Uterus (tissue), 4 donors: ENCODE measurements around the gene PLA2G4B. TPM values are rescaled to one million over a fixed set of nuclear protein-coding genes. Genes with fewer than 3 reads are reported as not detected.

Source experiments
- DNase-seq, 2 donors: peaks; one replicate each; pipeline ENCODE4 v3.0.0-alpha.2; 2019 to 2020
- H3K27ac ChIP-seq, 2 donors: fragments of 200-600 bp; sonication (generic); 1 replicate in 1 of 2; 2 replicates in 1 of 2; pipeline ENCODE4 v1.5.1; 2016 to 2018
- H3K27me3 ChIP-seq, 2 donors: fragments of 200-600 bp; sonication (generic); one replicate each; pipeline ENCODE4 v1.5.1; 2018 to 2019; ENCODE audit warnings: control low read depth in 1 of 2
- H3K36me3 ChIP-seq, 2 donors: fragments of 200-600 bp; sonication (generic); one replicate each; pipeline ENCODE4 v1.5.1; 2019; ENCODE audit warnings: control low read depth in 1 of 2
- H3K4me1 ChIP-seq, 2 donors: fragments of 200-600 bp; sonication (generic); one replicate each; pipeline ENCODE4 v1.5.1; 2018 to 2019; ENCODE audit warnings: control low read depth in 1 of 2
- H3K4me3 ChIP-seq, 2 donors: fragments of 200-600 bp; sonication (generic); 1 replicate in 1 of 2; 2 replicates in 1 of 2; pipeline ENCODE4 v1.5.1; 2018 to 2019; ENCODE audit warnings: mild to moderate bottlenecking in 1 of 2
- H3K9me3 ChIP-seq, 2 donors: fragments of 200-600 bp; sonication (generic); one replicate each; pipeline ENCODE4 v1.5.1; 2019; ENCODE audit warnings: control low read depth in 1 of 2
- CTCF ChIP-seq, 4 experiments: fragments of 200-600 bp in 2 of 4; fragments of 450-650 bp in 2 of 4; sonication (generic) in 2 of 4; IDR thresholded peaks; one replicate each; pipeline ENCODE4 v1.5.1; 2016 to 2019; ENCODE audit warnings: antibody characterized with exemption in 4 of 4, mild to moderate bottlenecking in 2 of 4, moderate library complexity in 1 of 4
- POLR2A ChIP-seq, 2 donors: fragments of 450-650 bp; IDR thresholded peaks; one replicate each; pipeline ENCODE4 v1.6.1; 2016; ENCODE audit warnings: antibody characterized with exemption in 2 of 2, mild to moderate bottlenecking in 1 of 2, moderate library complexity in 1 of 2
- intact Hi-C: fragments of 100-400 bp; cut with DNase I; formaldehyde crosslinking; loops from one replicate; pipeline ENCODE4 v1.15.1; 2023; ENCODE audit warnings: low total_unique reads
- total RNA-seq, 4 donors: library from RNA; depleted of rRNA in 3 of 4; stranded (reverse); fragments of >200 nt in 3 of 4; gene quantifications; one replicate each; pipeline versions ENCODE4 v1.1.0 to v1.2.4, GENCODE V29; 2014 to 2023
- donor health status: DM: yes; HTN: yes; CAD: no.

Gene PLA2G4B
- total RNA-seq, 4 donors from 2014 or later = 3.5 to 91.2 (median 7.1) TPM

DNA sequence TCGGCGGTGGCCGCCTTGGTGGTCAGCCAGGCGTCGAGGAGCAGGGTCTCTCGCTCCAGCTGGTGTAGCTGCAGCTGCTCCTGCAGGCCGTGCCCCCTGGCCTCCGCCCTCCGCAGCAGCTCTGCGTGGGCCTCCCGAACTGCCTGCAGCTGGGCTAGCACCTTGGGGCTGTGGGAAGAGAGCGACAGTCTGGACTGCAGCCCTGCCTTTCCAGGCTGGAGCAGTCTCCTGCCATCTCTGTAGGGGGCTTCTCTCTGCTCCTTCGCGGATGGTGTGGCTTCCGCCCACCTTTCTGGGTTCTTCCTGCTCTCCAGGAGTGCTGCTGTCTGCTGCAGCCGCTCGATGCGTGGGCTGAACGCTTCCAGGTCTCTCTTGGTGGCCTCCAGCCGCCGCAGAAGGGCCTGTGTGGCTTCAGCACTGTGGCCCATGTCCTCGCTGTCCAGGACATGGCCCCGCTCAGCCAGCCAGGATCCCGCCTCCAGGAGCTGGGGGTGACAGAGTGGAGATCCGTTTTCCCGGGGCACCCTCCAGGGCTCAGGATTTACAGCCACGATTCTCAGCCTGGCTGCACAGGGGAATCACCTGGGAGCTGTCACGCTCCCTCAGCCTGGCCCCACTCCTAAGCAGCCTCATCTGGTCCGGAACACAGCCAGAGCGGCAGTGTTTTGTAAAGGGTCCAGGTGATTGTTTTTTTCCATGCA, 16.8 kb downstream of the PLA2G4B start:
- H3K36me3 ChIP-seq = no peaks in the 10 kb centered on the region
- H3K4me3 ChIP-seq = no peak overlapping the region
- H3K4me1 ChIP-seq = no peaks in the 10 kb centered on the region
- intact Hi-C loops = loop anchor here (10.0 kb wide), 1 partner anchor 59 kb away; no protein-coding TSS in a partner anchor
- no peaks in the 10 kb centered on the region for H3K27me3 ChIP-seq
- H3K9me3 ChIP-seq = no peaks in the 10 kb centered on the region
- TF ChIP-seq CTCF (IDR thresholded peaks at IDR 0.05) (no peak), POLR2A (IDR thresholded peaks at IDR 0.05) (no peak)
- no peak for DNase-seq
- no peak overlapping the region for H3K27ac ChIP-seq

- H3K4me3 ChIP-seq = no peak overlapping the region
- DNase-seq = no peak
- H3K27ac ChIP-seq = no peak overlapping the region
- no peaks in the 10 kb centered on the region for H3K9me3 ChIP-seq
- intact Hi-C loops = loop anchor here (10.0 kb wide), 1 partner anchor 59 kb away; no protein-coding TSS in a partner anchor
- H3K36me3 ChIP-seq = no peaks in the 10 kb centered on the region
- no peaks in the 10 kb centered on the region for H3K27me3 ChIP-seq
- TF ChIP-seq CTCF (IDR thresholded peaks at IDR 0.05) (no peak), POLR2A (IDR thresholded peaks at IDR 0.05) (no peak)
- H3K4me1 ChIP-seq = no peaks in the 10 kb centered on the region
Observed at GRCh38 chr15:41856262-41856661, 17.6 kb downstream of the PLA2G4B start.

DNA sequence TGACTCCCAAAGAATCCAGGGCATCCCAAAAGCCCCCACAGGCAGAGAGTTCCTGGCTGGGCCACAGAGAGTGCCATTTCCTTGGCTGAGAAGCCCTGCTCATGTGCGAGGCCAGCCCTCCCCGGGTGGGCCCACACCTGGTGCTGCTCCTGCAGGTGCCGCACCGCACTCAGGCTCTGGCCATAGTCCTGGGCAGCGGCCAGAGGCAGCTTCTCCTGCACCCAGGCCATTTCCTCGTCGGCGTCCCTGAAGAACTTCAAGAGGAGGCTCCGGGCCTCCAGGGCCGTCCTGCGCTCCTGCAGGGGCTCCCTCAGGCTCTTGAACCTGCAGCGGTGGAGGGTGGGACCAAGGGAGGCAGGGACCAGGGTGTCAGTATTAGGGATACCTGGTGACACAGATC, 18.1 kb downstream of the PLA2G4B start:
- TF ChIP-seq CTCF (IDR thresholded peaks at IDR 0.05) (no peak), POLR2A (IDR thresholded peaks at IDR 0.05) (no peak)
- no peaks in the 10 kb centered on the region for H3K27me3 ChIP-seq
- intact Hi-C loops = loop anchor here (10.0 kb wide), 1 partner anchor 58 kb away; no protein-coding TSS in a partner anchor

GRCh38 chr15:41857316-41857715, 18.7 kb downstream of the PLA2G4B start:
- no peak overlapping the region for H3K4me3 ChIP-seq
- no peak overlapping the region for H3K27ac ChIP-seq
- H3K4me1 ChIP-seq = no peaks in the 10 kb centered on the region
- H3K36me3 ChIP-seq = no peaks in the 10 kb centered on the region
- H3K9me3 ChIP-seq = no peaks in the 10 kb centered on the region
- H3K27me3 ChIP-seq = no peaks in the 10 kb centered on the region
- TF ChIP-seq POLR2A (IDR thresholded peaks at IDR 0.05) (no peak), CTCF (IDR thresholded peaks at IDR 0.05) (no peak)
- DNase-seq = no peak
- intact Hi-C loops = loop anchor here (10.0 kb wide), 1 partner anchor 57 kb away; no protein-coding TSS in a partner anchor

More for the DNA sequence above, 18.1 kb downstream of the PLA2G4B start:
- no peaks in the 10 kb centered on the region for H3K9me3 ChIP-seq
- H3K36me3 ChIP-seq = no peaks in the 10 kb centered on the region
- no peak overlapping the region for H3K27ac ChIP-seq
- no peak for DNase-seq
- H3K4me3 ChIP-seq = no peak overlapping the region
- H3K4me1 ChIP-seq = no peaks in the 10 kb centered on the region

- no peaks in the 10 kb centered on the region for H3K9me3 ChIP-seq
- no peak for DNase-seq
- H3K36me3 ChIP-seq = no peaks in the 10 kb centered on the region
- no peaks in the 10 kb centered on the region for H3K27me3 ChIP-seq
- H3K27ac ChIP-seq = no peak overlapping the region
- no peaks in the 10 kb centered on the region for H3K4me1 ChIP-seq
- H3K4me3 ChIP-seq = no peak overlapping the region
- intact Hi-C loops = loop anchor here (10.0 kb wide), 1 partner anchor 56 kb away; no protein-coding TSS in a partner anchor
- TF ChIP-seq POLR2A (IDR thresholded peaks at IDR 0.05) (no peak), CTCF (IDR thresholded peaks at IDR 0.05) (no peak)
Observed at GRCh38 chr15:41858756-41859155, 20.1 kb downstream of the PLA2G4B start.
